K562 (cell line): Measurements from ENCODE around the gene NAA40. TPM values are rescaled to one million over a fixed set of nuclear protein-coding genes. Genes with fewer than 3 reads are reported as not detected.
A peak's percentile ranks its signal among the peaks of the same experiment; 100 is the strongest.

Source experiments
- BACH1 ChIP-seq: fragments of 200-800 bp; sonication (Bioruptor generic); IDR thresholded peaks from 2 replicates; pipeline ENCODE4 v1.6.1; 2016; ENCODE audit warnings: missing genetic modification characterization, missing compliant biosample characterization
- ESRRA ChIP-seq: fragments of 450-650 bp; IDR thresholded peaks from 2 replicates; pipeline ENCODE4 v1.6.1; 2014; ENCODE audit warnings: low read depth, mild to moderate bottlenecking, moderate library complexity, borderline replicate concordance
- FOXK1 ChIP-seq: sonication (generic); formaldehyde crosslinking; IDR thresholded peaks from 2 replicates; pipeline ENCODE4 v1.8.0; 2022; ENCODE audit warnings: missing genetic modification reagents, mild to moderate bottlenecking, borderline replicate concordance
- HNRNPUL1 ChIP-seq: fragments of 200-400 bp; formaldehyde crosslinking; IDR thresholded peaks from 2 replicates; pipeline ENCODE4 v1.6.1; 2017; ENCODE audit warnings: low read length
- HOMEZ ChIP-seq: fragments of 250-450 bp; sonication (Bioruptor Pico); IDR thresholded peaks from 2 replicates; pipeline ENCODE4 v1.4.0; 2020; ENCODE audit warnings: mild to moderate bottlenecking, moderate library complexity
- JUND ChIP-seq, 2 experiments: IDR thresholded peaks; 2 replicates in 1 of 2; 3 replicates in 1 of 2; pipeline ENCODE4 v1.6.1; 2011; ENCODE audit warnings: borderline replicate concordance in 2 of 2, low read depth in 2 of 2, low read length in 2 of 2, improper control_type of control experiment in 1 of 2, missing biosample characterization in 1 of 2, missing genetic modification characterization in 1 of 2, missing genetic modification reagents in 1 of 2
- LEF1 ChIP-seq: fragments of 450-650 bp; IDR thresholded peaks from 2 replicates; pipeline ENCODE4 v1.6.1; 2016; ENCODE audit warnings: mild to moderate bottlenecking
- MLX ChIP-seq, 2 experiments: fragments of 450-650 bp in 1 of 2; sonication (generic) in 1 of 2; formaldehyde crosslinking; conservative IDR thresholded peaks; 2 replicates each; pipeline versions ENCODE4 v1.4.0 to v1.8.1; 2020 to 2022; ENCODE audit warnings: mild to moderate bottlenecking in 1 of 2, missing genetic modification reagents in 1 of 2
- NONO ChIP-seq, 2 experiments: fragments of 200-400 bp in 1 of 2; fragments of 450-650 bp in 1 of 2; formaldehyde crosslinking in 1 of 2; IDR thresholded peaks; 2 replicates each; pipeline ENCODE4 v1.6.1; 2017; ENCODE audit warnings: low read depth in 2 of 2, mild to moderate bottlenecking in 2 of 2, moderate library complexity in 2 of 2, low read length in 1 of 2
- PCBP1 ChIP-seq: fragments of 200-400 bp; formaldehyde crosslinking; IDR thresholded peaks from 2 replicates; pipeline ENCODE4 v1.6.1; 2018; ENCODE audit warnings: mild to moderate bottlenecking, low read depth, low read length; ENCODE audit not compliant: poor library complexity, severe bottlenecking
- POU5F1 ChIP-seq: fragments of 150-350 bp; IDR thresholded peaks from 2 replicates; pipeline ENCODE4 v1.6.1; 2014; ENCODE audit warnings: borderline replicate concordance, low read length, low read depth, mild to moderate bottlenecking; ENCODE audit not compliant: partially characterized antibody
- SAFB ChIP-seq: fragments of 200-400 bp; formaldehyde crosslinking; IDR thresholded peaks from 2 replicates; pipeline ENCODE4 v1.6.1; 2017; ENCODE audit warnings: low read depth, low read length, borderline replicate concordance
- SP1 ChIP-seq: sonication (generic); formaldehyde crosslinking; IDR thresholded peaks from 2 replicates; pipeline ENCODE4 v1.8.1; 2022; ENCODE audit warnings: mild to moderate bottlenecking, missing genetic modification reagents
- SUPT5H ChIP-seq: fragments of 450-650 bp; IDR thresholded peaks from 2 replicates; pipeline ENCODE4 v1.6.1; 2016
- TAF9B ChIP-seq: fragments of 450-650 bp; IDR thresholded peaks from 2 replicates; pipeline ENCODE4 v1.6.1; 2018; ENCODE audit warnings: mild to moderate bottlenecking; ENCODE audit not compliant: partially characterized antibody
- TFAP4 ChIP-seq: sonication (generic); formaldehyde crosslinking; IDR thresholded peaks from 2 replicates; pipeline ENCODE4 v1.8.0; 2022; ENCODE audit warnings: missing genetic modification reagents, mild to moderate bottlenecking, moderate library complexity, borderline replicate concordance
- ZNF133 ChIP-seq: fragments of 250-450 bp; sonication (Bioruptor Pico); IDR thresholded peaks from 2 replicates; pipeline ENCODE4 v1.4.0; 2020; ENCODE audit warnings: mild to moderate bottlenecking
- ZNF263 ChIP-seq: sonication (generic); formaldehyde crosslinking; IDR thresholded peaks from 2 replicates; pipeline ENCODE4 v1.8.0; 2022; ENCODE audit warnings: mild to moderate bottlenecking, missing genetic modification reagents, borderline replicate concordance
- polyA plus RNA-seq, 8 experiments: library from polyadenylated mRNA; depleted of rRNA in 4 of 8; stranded (reverse) in 5 of 8; unstranded in 3 of 8; fragments of >200 nt; fragmentation: Nextera tagmentation in 2 of 8; fragmentation: Illumina TruSeq in 1 of 8; extraction: Ambion mirVana in 2 of 8; extraction: Trizol in 1 of 8; gene quantifications; 2 replicates each; pipeline versions ENCODE4 v1.2.1 to v1.2.3, GENCODE V29; 2011 to 2014; ENCODE audit warnings: inconsistent platforms in 1 of 8, missing spikeins in 1 of 8
- total RNA-seq, 7 experiments: library from RNA; depleted of rRNA in 6 of 7; stranded (reverse); fragments of >200 nt in 6 of 7; fragmentation: Illumina TruSeq in 2 of 7; extraction: Trizol in 2 of 7; gene quantifications; 2 replicates each; pipeline versions ENCODE4 v1.2.1 to v1.2.3, GENCODE V29; 2011 to 2021; ENCODE audit warnings: low replicate concordance in 1 of 7
- TF ChIP-seq, protein P1 (sequence below), 3 experiments: fragments of 200-800 bp in 1 of 3; sonication (Bioruptor generic) in 1 of 3; sonication (generic) in 1 of 3; formaldehyde crosslinking in 1 of 3; IDR thresholded peaks; 2 replicates each; pipeline versions ENCODE4 v1.6.1 to v1.8.0; 2016 to 2022; ENCODE audit warnings: mild to moderate bottlenecking in 2 of 3, missing compliant biosample characterization in 2 of 3, missing genetic modification characterization in 2 of 3, missing genetic modification reagents in 1 of 3
- TF ChIP-seq, protein P2 (sequence below): sonication (generic); formaldehyde crosslinking; IDR thresholded peaks from 2 replicates; pipeline ENCODE4 v1.8.1; 2023; ENCODE audit warnings: mild to moderate bottlenecking, missing genetic modification reagents

NAA40 gene
- total and polyA plus RNA-seq, 9 of the 15 experiments (the other 6 are each of a cell fraction or from before 2014, with no cell fraction given): 6.2 to 39.0 (median 23.1) TPM

- TF ChIP-seq ZNF263 (CRISPR knock-in tag): peak; percentile 84
- peak; percentile 68; the same call in 1 of the 2 replicates for TF ChIP-seq TFAP4 (CRISPR knock-in tag)
- TF ChIP-seq ESRRA: 0 out of 2 replicates have a peak, but pooled peaks have one; percentile 48
- 0 out of 2 replicates have a peak, but pooled peaks have one; percentile 32 for TF ChIP-seq FOXK1 (CRISPR knock-in tag)
- TF ChIP-seq, protein P1, sequence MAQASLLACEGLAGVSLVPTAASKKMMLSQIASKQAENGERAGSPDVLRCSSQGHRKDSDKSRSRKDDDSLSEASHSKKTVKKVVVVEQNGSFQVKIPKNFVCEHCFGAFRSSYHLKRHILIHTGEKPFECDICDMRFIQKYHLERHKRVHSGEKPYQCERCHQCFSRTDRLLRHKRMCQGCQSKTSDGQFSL (CRISPR knock-in tag; IDR thresholded peaks at IDR 0.05): no peak
- TF ChIP-seq, protein P1 (tag; IDR thresholded peaks at IDR 0.05): no peak
- TF ChIP-seq HOMEZ (CRISPR knock-in tag): no peak
- no peak for TF ChIP-seq POU5F1
- TF ChIP-seq, protein P2, sequence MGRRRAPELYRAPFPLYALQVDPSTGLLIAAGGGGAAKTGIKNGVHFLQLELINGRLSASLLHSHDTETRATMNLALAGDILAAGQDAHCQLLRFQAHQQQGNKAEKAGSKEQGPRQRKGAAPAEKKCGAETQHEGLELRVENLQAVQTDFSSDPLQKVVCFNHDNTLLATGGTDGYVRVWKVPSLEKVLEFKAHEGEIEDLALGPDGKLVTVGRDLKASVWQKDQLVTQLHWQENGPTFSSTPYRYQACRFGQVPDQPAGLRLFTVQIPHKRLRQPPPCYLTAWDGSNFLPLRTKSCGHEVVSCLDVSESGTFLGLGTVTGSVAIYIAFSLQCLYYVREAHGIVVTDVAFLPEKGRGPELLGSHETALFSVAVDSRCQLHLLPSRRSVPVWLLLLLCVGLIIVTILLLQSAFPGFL (CRISPR knock-in tag): no peak
- TF ChIP-seq BACH1 (tag): no peak
- TF ChIP-seq PCBP1: peak; percentile 72
- no peak for TF ChIP-seq HNRNPUL1
- 0 out of 2 replicates have a peak, but pooled peaks have one; percentile 12 for TF ChIP-seq SAFB
- no peak for TF ChIP-seq ZNF133 (CRISPR knock-in tag)
- peak; percentile 94 for TF ChIP-seq TAF9B
- no peak for TF ChIP-seq LEF1
- TF ChIP-seq MLX (CRISPR knock-in tag; conservative IDR thresholded peaks at IDR 0.05): no peak
- TF ChIP-seq NONO (IDR thresholded peaks at IDR 0.05; ENCODE audit: low read depth in 2 of 2, low read length in 1 of 2): peak in 1 of 2 experiments; percentile 68; a peak in 1 of 4 replicates
- no peak for TF ChIP-seq JUND (IDR thresholded peaks at IDR 0.05; ENCODE audit: borderline replicate concordance, low read depth, low read length)
- TF ChIP-seq JUND (tag; IDR thresholded peaks at IDR 0.05; ENCODE audit: borderline replicate concordance, low read depth, low read length): peak; percentile 12; the same call in 1 of the 3 replicates
- peak; percentile 95 for TF ChIP-seq SUPT5H
- TF ChIP-seq SP1: peak; percentile 82
Observed at GRCh38 chr11:63986156-63986931, 47.5 kb downstream of the NAA40 start, which contains the start of gene OTUB1 (continued).
